Umbilical cord (tissue), 2 donors: ENCODE data around the gene ID1. TPM values are rescaled to one million over a fixed set of nuclear protein-coding genes. Genes with fewer than 3 reads are reported as not detected.

ENCODE experiments used
- DNase-seq: peaks from one replicate; pipeline ENCODE4 v3.0.0-alpha.2; 2015; ENCODE audit warnings: low spot score
- total RNA-seq: library from RNA; depleted of rRNA; stranded (reverse); fragments of >200 nt; gene quantifications from one replicate; pipeline ENCODE4 v1.2.3, GENCODE V29; 2014; ENCODE audit warnings: low replicate concordance; ENCODE audit not compliant: insufficient read depth

Gene ID1, protein sequence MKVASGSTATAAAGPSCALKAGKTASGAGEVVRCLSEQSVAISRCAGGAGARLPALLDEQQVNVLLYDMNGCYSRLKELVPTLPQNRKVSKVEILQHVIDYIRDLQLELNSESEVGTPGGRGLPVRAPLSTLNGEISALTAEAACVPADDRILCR
- 224 TPM for total RNA-seq

DNA sequence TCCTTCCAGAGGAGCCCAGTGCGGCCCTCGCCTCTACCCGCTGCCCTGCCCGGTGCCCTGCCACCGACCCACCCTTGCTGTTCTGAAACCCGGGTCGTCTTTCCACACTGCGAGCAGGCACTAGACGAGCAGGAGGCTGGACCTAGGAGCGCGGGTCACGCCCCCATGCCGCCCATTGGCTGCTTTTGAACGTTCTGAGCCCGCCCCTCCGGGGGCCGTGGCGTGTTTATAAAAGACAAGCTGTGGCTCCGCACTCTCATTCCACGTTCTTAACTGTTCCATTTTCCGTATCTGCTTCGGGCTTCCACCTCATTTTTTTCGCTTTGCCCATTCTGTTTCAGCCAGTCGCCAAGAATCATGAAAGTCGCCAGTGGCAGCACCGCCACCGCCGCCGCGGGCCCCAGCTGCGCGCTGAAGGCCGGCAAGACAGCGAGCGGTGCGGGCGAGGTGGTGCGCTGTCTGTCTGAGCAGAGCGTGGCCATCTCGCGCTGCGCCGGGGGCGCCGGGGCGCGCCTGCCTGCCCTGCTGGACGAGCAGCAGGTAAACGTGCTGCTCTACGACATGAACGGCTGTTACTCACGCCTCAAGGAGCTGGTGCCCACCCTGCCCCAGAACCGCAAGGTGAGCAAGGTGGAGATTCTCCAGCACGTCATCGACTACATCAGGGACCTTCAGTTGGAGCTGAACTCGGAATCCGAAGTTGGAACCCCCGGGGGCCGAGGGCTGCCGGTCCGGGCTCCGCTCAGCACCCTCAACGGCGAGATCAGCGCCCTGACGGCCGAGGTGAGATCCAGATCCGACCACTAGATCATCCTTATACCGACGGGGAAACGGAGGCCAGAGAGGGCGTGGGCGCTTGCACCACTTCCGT, at the start of gene ID1:
TSS of gene ID1 (plus strand) at position 259 of the 871 bp plus-strand sequence. CDS start at position 358, 99 bp downstream.
- peak; percentile 98 for DNase-seq

DNA sequence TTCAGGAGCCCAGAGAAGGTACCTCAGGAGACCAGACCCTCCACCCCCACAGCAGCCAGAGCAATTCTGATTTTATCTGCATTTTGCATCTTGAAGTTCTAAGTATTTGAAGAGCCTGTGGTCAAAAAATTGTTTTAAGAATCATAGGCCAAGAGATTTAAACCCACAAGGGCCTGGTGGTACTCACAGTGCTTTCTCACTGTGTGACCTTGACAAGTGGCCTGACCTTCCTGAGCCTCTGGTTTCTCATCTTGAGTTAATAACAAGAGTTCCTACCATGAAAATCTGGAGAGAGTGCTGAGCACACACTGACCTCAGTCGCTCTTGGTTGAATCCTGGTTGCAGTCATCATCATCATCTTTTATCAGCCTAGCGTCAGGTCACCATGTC, 45.4 kb upstream of the ID1 start:
- no peak for DNase-seq

GRCh38 chr20:31560094-31560745, 44.9 kb upstream of the ID1 start:
- DNase-seq, result peak; percentile 55

- DNase-seq, result peak; percentile 50
Observed at GRCh38 chr20:31560746-31561598, 44.1 kb upstream of the ID1 start.

DNA sequence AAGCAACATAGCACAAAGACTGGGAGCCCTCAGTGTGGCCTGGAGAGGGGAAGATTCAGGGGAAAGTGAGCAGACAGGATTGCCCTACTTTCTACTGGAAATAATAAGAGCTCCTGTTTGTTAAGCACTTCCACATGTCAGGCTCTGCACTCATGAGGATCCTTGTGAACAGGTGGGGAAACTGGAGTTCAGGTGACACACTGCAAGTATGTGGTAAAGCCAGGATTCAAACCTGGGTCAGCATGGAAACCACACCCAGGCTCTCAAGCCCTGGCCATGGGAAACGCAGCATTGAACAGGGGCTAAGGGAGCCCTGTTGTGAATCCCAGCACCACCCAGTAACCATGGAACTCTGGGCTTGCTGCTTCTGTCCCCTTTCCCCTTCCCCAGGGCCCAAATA, 42.8 kb upstream of the ID1 start:
- DNase-seq, result no peak

GRCh38 chr20:31564284-31564683, 40.8 kb upstream of the ID1 start:
- DNase-seq, result no peak

GRCh38 chr20:31565699-31566318, 39.3 kb upstream of the ID1 start:
- DNase-seq, result no peak

- DNase-seq, result no peak
Observed at GRCh38 chr20:31566319-31566657, 38.8 kb upstream of the ID1 start.

DNA sequence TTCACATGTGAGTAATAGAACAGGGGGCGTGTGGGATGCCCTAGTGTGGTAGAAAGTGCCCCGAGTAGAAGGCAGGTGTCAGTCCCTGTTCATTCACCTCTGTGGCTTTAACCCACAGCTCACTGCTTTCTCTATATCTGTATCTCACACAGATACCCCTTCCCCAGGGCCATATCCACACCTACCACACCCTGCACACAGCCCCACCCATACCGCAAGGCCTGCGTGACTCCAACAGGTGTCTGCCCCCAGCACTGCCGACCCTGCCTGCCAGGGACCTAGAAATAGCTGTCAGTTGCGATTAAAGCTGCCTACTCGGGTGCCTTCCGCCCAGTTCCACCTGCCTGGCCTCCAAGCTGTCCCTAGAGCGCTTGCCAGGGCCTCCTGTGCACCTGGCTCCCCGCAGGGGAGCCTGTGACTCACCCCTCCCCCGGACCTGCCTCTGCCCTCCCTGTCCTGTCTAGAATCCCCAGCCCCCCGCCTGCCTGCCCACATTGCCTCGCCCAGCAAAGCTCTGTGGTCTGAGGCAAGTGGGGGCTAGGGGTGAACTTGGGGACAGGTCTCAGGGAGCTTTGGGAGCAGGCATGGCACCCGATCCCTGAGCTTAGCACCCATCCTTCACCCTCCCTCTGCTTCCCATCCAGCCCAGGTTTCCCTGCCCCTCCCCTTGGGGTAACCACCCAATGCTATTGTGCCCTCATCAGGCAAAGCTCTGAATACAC, 38.3 kb upstream of the ID1 start:
- DNase-seq, result no peak

- no peak for DNase-seq
Observed at GRCh38 chr20:31567380-31567720, 37.7 kb upstream of the ID1 start.

GRCh38 chr20:31568041-31568731, 36.9 kb upstream of the ID1 start:
- no peak for DNase-seq

DNA sequence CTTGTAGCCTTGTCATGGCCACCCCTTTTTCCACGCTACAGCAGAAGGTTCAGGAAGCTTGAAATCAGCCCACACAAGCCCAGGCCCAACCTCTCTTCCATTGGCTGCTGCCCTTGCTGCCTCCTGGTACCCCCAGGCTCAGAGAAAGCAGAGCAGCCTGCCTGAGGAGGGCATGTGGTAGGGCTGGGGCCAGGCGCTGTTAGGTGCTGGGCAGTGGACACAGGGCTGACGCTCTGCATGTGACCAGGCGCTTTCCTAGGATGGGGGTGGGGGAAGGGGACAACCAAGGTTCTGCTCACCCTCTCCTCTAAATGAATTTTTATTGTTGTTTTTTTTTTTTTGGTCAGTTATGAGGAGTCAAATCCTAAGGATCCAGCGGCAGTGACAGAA, 36.3 kb upstream of the ID1 start:
- DNase-seq, result no peak

GRCh38 chr20:31569163-31570020, 35.7 kb upstream of the ID1 start:
- peak; percentile 53 for DNase-seq

DNA sequence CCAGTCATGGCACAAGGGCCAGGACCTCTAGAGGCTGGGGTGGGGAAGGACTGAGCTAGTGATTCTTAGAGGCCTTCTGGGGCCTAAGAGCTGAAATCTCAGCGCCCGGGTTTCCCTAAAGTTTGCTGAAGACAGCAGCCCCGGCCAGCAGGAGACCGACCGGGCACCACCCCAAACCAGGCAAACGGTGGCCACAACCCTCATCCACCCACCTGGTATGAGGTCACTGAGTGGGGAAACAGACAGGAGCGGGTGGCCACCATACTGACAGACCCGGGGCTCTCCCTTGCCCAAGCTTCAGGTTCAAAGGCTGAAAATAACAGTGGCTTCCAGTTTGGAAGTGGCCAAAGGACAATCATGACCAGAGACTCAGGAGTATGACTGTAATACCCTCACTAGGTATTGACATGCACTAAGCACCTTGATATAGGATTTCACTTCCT, 35.0 kb upstream of the ID1 start:
- no peak for DNase-seq

GRCh38 chr20:31570735-31571617, 34.1 kb upstream of the ID1 start:
- DNase-seq, result no peak

- no peak for DNase-seq
Observed at GRCh38 chr20:31572042-31572700, 32.9 kb upstream of the ID1 start.

DNA sequence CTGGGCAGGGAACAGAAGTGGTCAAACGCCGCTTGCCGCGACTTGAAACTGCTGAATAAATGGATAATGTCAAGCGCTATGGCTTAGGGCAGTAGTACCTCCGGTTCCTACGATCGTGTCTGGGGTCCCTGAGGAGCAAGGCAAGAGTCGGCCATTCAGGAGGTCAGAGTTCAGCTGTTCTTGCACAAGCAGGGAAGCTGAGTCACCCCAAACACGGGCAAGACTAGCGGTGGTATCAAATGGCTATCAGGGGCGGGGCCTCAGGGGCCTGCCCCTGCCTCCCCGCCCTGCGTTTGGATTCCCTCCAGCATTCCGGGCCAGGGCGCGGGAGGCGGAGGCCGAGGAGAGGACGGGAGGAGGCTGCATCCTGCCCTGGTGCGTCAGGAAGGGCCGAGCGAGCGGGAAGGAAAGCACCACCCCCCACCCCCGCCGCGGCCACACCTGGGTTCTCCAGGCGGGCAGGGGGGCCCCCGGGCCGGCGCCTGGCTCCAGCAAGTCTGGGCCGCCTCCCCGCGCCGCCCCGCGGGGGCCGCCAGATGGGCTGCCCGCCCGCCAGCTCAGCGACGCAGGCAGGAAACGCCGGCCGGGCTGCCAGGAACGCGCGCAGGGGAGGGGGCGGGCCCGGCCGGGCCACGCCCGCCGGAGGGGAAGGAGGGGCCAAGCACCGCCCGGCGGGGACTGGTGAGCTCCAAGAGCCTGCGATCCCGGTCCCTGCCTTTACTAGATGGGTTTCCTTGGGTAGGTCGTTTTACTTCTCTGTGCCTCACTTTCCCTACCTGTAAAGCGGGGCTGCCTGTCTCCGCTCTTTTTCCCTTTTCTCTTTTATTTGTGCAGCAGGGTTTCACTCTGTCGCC, 32.2 kb upstream of the ID1 start:
- DNase-seq, result peak; percentile 98
